H1 (cell line): ENCODE results near the gene RASEF. TPM values are rescaled to one million over a fixed set of nuclear protein-coding genes. Genes with fewer than 3 reads are reported as not detected.

ENCODE experiments used
- ASH2L ChIP-seq: fragments of 200-600, 300-600 bp; sonication (generic); IDR thresholded peaks from one replicate; pipeline ENCODE4 v1.7.1; 2017; ENCODE audit warnings: low read length
- FOSL1 ChIP-seq: IDR thresholded peaks from 2 replicates; pipeline ENCODE4 v1.6.1; 2011; ENCODE audit warnings: mild to moderate bottlenecking, low read depth, low read length, moderate library complexity; ENCODE audit not compliant: insufficient read depth
- RFX5 ChIP-seq: IDR thresholded peaks from 2 replicates; pipeline ENCODE4 v1.6.1; 2011; ENCODE audit warnings: low read depth, low read length, improper control_type of control experiment, borderline replicate concordance
- TEAD4 ChIP-seq: IDR thresholded peaks from 2 replicates; pipeline ENCODE4 v1.6.1; 2012; ENCODE audit warnings: low read depth, low read length, inconsistent platforms, mixed read lengths
- polyA plus RNA-seq, 7 experiments: library from polyadenylated mRNA; depleted of rRNA in 3 of 7; stranded (reverse) in 5 of 7; unstranded in 2 of 7; fragments of >200 nt in 5 of 7; fragments of 200-250 nt in 2 of 7; gene quantifications; 1 replicate in 5 of 7; 2 replicates in 1 of 7; 4 replicates in 1 of 7; pipeline versions ENCODE4 v1.2.1 to v1.2.3, GENCODE V29; 2011 to 2013; ENCODE audit warnings: missing spikeins in 2 of 7, mixed read lengths in 2 of 7
- total RNA-seq: library from RNA; stranded (reverse); fragmentation: NEBNext Ultra II Directional; extraction: Animal tissue kit (Norgen Biotek cat#: 25700); gene quantifications from 2 replicates; pipeline ENCODE4 v1.2.1, GENCODE V29; 2021

RASEF gene
- total and polyA plus RNA-seq, 2 of the 8 experiments (the other 6 are each of a cell fraction or from before 2014, with no cell fraction given), result 1.1 to 4.6 TPM

DNA sequence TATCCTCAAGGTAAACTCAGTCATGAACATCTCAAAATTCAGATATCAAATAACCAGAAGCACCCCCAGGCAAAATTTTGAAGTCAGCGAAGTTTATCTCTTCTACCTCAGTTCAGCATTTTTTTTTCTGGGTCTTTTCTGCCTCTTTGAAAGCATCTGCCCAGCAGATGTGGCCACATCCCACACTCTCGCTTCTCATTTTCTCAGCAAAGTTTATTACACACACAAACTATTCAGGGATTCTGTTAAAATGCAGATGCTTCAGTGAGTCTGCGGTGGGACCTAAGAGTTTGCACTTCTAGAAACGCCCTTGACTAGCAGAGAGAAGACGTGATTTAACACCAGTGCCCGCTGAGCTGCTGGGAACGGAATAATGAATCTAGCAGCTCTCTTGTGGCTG, 19.3 kb downstream of the RASEF start (continued):
- TF ChIP-seq FOSL1 (no peak), RFX5 (no peak), ASH2L (no peak), TEAD4 (no peak)
- TF ChIP-seq, all 59 proteins: peak for 0
